ENCODE results near the gene GPR137C. TPM values are rescaled to one million over a fixed set of nuclear protein-coding genes. Genes with fewer than 3 reads are reported as not detected.

Gene GPR137C
- total RNA-seq, 1 experiment from 2014 or later = 0.89 TPM

DNA sequence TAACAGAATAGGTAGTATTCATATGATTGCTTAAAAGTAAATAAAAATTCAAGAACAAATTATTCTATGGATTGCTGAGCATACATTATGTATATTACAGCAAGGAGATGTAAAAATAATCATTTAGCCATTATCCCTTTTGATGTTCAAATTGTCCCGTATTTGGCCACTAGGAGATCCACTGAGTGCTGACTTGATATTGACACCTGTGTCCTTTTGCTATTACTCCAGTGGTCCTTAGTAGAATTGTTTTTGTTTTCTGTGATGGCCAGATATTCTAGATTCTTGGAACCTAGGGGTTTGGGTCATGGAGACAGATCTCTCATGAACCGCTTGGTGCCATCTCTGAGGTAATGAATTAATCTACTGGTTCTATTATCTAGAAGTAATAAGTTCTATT lies 126.0 kb downstream of the GPR137C start:
- H3K9me2 ChIP-seq (ENCODE audit: insufficient read depth) = no peaks in the 10 kb centered on the region
- RAD21 ChIA-PET (ENCODE audit: low non-redundant PET in 1 of 2, low total read pairs in 2 of 2, uncharacterized antibody in 2 of 2, unreplicated experiment in 2 of 2) = no interaction called here
- H3K4me1 ChIP-seq (ENCODE audit: control insufficient read depth in 1 of 2, insufficient read depth in 2 of 2, low read length in 2 of 2) = no peaks in the 10 kb centered on the region
- H3K9me3 ChIP-seq (ENCODE audit: control insufficient read depth in 1 of 2, insufficient read depth in 1 of 2, low read depth in 1 of 2, low read length in 2 of 2) = no peaks in the 10 kb centered on the region
- H3K27ac ChIP-seq (ENCODE audit: low read depth, low read length) = no peak overlapping the region
- H3K27me3 ChIP-seq (ENCODE audit: insufficient read depth, low read length) = no peaks in the 10 kb centered on the region
- BruUV-seq (replicated peaks) = no TSS peak
- POLR2A ChIA-PET = no interaction called here
- no peak for DNase-seq (ENCODE audit: low read depth, low spot score)
- intact Hi-C loops (cut with micrococcal nuclease) = no loop called here
- peaks cover 14 to 49% of the 10 kb centered on the region in 2 experiments for H3K36me3 ChIP-seq (ENCODE audit: control insufficient read depth in 1 of 2, insufficient read depth in 2 of 2, low read length in 2 of 2)
- no peak overlapping the region for H3K9ac ChIP-seq (ENCODE audit: low read length)
- no peak overlapping the region for H2AFZ ChIP-seq (ENCODE audit: low read depth, low read length, poor library complexity, severe bottlenecking)
- peaks cover 45% of the 10 kb centered on the region for H3K79me2 ChIP-seq (ENCODE audit: insufficient read depth, low read length)
- no peak overlapping the region for H3K4me3 ChIP-seq (replicated peaks in 1 of 2; ENCODE audit: low read depth in 1 of 2, low read length in 2 of 2)
- H4K20me1 ChIP-seq (ENCODE audit: insufficient read depth) = no peaks in the 10 kb centered on the region
- CTCF ChIA-PET = no interaction called here
- TF ChIP-seq, protein P1, sequence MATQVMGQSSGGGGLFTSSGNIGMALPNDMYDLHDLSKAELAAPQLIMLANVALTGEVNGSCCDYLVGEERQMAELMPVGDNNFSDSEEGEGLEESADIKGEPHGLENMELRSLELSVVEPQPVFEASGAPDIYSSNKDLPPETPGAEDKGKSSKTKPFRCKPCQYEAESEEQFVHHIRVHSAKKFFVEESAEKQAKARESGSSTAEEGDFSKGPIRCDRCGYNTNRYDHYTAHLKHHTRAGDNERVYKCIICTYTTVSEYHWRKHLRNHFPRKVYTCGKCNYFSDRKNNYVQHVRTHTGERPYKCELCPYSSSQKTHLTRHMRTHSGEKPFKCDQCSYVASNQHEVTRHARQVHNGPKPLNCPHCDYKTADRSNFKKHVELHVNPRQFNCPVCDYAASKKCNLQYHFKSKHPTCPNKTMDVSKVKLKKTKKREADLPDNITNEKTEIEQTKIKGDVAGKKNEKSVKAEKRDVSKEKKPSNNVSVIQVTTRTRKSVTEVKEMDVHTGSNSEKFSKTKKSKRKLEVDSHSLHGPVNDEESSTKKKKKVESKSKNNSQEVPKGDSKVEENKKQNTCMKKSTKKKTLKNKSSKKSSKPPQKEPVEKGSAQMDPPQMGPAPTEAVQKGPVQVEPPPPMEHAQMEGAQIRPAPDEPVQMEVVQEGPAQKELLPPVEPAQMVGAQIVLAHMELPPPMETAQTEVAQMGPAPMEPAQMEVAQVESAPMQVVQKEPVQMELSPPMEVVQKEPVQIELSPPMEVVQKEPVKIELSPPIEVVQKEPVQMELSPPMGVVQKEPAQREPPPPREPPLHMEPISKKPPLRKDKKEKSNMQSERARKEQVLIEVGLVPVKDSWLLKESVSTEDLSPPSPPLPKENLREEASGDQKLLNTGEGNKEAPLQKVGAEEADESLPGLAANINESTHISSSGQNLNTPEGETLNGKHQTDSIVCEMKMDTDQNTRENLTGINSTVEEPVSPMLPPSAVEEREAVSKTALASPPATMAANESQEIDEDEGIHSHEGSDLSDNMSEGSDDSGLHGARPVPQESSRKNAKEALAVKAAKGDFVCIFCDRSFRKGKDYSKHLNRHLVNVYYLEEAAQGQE (IDR thresholded peaks at IDR 0.05; ENCODE audit: low read depth) = no peak
- peak; percentile 14; the same call in 1 of the 2 replicates for TF ChIP-seq RAD21 (IDR thresholded peaks at IDR 0.05; ENCODE audit: low read depth)
- TF ChIP-seq, protein P2, sequence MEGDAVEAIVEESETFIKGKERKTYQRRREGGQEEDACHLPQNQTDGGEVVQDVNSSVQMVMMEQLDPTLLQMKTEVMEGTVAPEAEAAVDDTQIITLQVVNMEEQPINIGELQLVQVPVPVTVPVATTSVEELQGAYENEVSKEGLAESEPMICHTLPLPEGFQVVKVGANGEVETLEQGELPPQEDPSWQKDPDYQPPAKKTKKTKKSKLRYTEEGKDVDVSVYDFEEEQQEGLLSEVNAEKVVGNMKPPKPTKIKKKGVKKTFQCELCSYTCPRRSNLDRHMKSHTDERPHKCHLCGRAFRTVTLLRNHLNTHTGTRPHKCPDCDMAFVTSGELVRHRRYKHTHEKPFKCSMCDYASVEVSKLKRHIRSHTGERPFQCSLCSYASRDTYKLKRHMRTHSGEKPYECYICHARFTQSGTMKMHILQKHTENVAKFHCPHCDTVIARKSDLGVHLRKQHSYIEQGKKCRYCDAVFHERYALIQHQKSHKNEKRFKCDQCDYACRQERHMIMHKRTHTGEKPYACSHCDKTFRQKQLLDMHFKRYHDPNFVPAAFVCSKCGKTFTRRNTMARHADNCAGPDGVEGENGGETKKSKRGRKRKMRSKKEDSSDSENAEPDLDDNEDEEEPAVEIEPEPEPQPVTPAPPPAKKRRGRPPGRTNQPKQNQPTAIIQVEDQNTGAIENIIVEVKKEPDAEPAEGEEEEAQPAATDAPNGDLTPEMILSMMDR (IDR thresholded peaks at IDR 0.05 in 2 of 3, conservative IDR thresholded peaks at IDR 0.05 in 1 of 3; ENCODE audit: borderline replicate concordance in 1 of 3, insufficient read depth in 1 of 3, low read depth in 2 of 3, low read length in 2 of 3) = peak in 2 of 3 experiments; percentile 62 to 63; a peak in 4 of 6 replicates
- H3K4me2 ChIP-seq (ENCODE audit: low read length) = no peak overlapping the region
- ATAC-seq = peak; percentile 75

Data from HCT116 (cell line).